GM12874 (cell line): ENCODE data around the gene UIMC1.

Experiments used
- TF ChIP-seq, protein P1 (sequence below): IDR thresholded peaks from 2 replicates; pipeline ENCODE4 v1.5.1; 2011; ENCODE audit warnings: low read depth, mild to moderate bottlenecking, control low read depth, low read length, moderate library complexity; ENCODE audit not compliant: insufficient read depth

UIMC1 gene

DNA sequence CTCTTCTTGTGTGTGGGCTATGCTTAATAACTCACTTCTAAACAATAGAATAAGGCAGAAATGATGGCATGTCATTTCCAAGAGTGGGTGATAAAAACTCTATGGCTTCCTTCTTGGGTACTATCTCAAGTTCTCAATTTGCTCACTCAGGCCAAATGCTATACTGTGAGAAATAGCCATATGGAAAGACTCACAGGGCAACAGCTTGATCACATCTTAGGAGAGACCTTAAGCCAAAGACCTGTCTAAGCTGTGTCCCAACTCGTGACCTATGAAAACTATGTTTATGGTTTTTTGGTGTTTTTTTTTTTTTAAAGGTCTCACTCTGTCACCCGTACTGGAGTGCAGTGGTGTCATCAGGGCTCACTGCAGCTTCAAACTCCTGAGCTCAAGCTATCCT, 2.1 kb upstream of the UIMC1 start:
- TF ChIP-seq, protein P1, sequence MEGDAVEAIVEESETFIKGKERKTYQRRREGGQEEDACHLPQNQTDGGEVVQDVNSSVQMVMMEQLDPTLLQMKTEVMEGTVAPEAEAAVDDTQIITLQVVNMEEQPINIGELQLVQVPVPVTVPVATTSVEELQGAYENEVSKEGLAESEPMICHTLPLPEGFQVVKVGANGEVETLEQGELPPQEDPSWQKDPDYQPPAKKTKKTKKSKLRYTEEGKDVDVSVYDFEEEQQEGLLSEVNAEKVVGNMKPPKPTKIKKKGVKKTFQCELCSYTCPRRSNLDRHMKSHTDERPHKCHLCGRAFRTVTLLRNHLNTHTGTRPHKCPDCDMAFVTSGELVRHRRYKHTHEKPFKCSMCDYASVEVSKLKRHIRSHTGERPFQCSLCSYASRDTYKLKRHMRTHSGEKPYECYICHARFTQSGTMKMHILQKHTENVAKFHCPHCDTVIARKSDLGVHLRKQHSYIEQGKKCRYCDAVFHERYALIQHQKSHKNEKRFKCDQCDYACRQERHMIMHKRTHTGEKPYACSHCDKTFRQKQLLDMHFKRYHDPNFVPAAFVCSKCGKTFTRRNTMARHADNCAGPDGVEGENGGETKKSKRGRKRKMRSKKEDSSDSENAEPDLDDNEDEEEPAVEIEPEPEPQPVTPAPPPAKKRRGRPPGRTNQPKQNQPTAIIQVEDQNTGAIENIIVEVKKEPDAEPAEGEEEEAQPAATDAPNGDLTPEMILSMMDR = no peak

DNA sequence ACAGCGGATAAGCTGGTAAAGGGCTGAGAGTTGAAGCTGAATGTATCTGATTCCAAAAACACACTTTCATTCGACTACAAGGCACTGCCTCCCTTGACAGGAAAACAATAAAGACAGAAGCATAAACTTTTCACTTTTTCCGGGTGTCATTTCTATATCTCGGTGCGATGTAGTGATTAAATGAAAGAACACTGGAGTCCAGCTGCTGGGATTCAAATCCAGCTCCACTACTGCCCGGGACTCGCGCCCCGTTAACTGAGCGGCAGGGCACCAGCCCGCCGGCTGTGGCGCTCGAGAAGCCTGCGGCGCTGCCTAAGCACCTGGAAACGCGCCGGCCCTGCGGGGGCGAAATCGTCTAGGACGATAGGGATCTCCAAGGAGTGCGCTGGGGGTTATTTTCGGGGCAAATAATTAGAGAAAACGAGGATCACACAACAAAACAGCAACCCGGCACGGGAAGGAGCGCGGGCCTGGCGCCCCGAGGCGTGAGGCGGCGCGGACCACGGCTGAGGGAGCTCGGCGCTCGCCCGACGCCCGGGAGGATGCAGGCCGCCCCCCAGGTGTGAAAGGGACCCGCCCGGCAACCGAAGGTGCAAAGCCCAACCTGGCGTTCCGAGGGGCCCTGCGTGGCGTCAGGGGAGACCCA, 837 bp downstream of the UIMC1 start:
- TF ChIP-seq, protein P1 = peak; percentile 61

DNA sequence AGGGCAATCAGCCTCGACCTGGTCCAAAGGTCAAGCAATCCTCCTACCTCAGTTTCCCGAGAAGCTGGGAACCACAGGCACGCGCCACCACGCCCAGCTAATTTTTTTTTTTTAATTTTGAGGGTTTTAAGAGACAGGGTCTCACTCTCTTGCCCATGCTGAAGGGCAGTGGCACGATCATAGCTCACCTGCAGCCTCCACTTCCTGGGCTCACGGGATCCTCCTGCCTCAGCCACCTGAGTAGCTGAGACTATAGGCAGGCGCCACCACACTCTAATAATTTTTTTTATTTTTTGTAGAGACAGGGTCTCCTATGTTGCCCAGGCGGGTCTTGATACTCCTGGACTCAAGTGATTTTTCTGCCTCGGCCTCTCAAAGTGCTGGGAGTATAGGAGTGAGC, 1.6 kb downstream of the UIMC1 start:
- TF ChIP-seq, protein P1 = no peak

DNA sequence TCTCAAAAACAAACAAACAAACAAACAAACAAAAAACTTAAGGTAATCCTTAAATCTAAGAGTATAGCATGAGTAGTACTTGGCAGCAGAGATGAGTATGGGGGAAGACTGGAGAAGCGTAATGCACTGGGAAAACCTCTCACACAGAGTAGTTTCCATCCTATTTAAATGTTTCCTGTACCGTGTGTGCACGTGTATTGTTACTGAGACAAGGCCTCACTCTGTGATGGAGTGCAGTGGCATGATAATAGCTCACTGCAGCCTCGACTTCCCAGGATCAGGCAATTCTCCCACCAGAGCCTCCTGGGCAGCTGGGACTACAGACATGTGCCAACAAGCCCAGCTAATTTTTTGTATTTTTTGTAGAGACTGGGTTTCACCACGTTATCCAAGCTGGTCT, 2.9 kb downstream of the UIMC1 start:
- TF ChIP-seq, protein P1 = no peak

DNA sequence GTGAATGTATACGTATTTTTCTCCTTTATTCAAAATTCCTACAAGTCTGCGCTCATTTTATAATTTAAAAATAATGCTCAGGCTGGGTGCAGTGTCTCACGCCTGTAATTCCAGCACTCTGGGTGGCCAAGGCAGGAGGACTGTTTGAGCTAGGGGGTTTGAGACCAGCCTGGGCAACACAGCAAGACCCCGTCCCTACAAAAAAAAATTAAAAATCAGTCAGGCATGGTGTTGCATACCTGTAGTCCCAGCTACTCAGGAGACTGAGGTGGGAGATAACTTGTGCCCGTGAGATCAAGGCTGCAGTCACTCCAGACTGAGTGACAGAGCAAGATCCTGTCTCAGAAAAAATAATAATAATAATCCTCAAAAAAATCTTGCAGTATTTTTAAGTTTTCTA, 7.8 kb downstream of the UIMC1 start:
- TF ChIP-seq, protein P1 = no peak

DNA sequence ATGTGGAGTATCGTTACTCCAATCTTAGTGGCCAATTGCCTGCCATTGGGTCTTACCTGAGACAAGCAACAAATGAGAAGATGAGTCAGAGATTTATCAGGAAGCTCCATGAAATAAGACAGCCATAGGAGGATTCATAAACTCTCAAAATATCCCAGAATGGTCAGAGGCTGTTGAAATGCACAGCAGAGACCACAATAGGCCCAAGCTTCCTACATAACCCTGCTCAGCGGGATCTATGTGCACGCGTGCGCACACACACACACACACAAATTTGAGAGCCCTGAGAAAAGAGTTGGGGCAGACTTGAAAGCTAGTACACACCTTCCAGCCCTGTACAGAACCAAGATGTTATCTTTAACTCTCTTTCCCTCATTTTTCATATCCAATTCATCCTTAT, 9.8 kb downstream of the UIMC1 start:
- TF ChIP-seq, protein P1 = no peak

DNA sequence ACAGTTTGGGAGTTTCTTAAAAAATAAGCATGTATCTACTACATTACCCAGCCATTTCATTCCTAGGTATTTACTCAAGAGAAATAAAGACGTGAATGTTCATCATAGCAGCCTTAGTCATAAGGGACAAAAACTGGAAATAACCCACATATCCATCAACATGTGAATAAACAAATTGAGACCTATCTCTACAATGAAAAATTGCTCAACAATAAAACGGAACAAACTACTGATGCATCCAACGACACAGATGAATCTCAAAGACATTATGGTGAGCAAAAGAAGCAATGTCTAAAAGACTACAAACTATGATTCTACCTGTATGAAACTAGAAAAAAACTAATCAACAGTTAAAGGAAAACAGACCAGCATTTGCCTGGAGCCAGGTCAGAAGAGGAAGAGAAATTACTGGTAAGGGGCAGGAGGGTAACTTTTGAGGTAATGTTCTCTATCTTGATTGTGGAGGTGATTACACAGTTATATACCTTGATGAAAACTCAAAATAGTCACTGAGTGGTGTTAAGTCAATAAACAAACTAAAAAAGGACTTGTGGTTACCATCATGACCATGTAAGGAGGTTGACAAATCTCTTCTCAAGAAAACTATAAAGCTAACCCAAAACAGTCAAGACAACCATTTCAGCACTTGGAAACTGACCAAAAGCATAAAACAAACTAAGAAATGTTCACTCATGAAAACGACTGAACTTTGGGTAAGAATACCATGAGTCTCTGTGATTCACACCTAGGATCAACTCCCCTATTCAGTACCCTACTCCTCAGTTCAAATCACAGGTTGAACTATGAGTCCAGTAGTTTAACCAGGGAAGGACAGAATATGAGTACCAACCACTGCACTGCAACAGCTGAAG, 10.4 kb downstream of the UIMC1 start:
- TF ChIP-seq, protein P1 = no peak
